Dedifferentiated amniotic fluid mesenchymal stem cell (primary cell): Measurements from ENCODE around the gene HHAT.

Source experiments
- DNase-seq: peaks from one replicate; pipeline ENCODE4 v3.0.0-alpha.2; 2016; ENCODE audit errors: extremely low spot score

Gene HHAT

GRCh38 chr1:210359255-210359654 lies 30.6 kb downstream of the HHAT start:
- no peak for DNase-seq

DNA sequence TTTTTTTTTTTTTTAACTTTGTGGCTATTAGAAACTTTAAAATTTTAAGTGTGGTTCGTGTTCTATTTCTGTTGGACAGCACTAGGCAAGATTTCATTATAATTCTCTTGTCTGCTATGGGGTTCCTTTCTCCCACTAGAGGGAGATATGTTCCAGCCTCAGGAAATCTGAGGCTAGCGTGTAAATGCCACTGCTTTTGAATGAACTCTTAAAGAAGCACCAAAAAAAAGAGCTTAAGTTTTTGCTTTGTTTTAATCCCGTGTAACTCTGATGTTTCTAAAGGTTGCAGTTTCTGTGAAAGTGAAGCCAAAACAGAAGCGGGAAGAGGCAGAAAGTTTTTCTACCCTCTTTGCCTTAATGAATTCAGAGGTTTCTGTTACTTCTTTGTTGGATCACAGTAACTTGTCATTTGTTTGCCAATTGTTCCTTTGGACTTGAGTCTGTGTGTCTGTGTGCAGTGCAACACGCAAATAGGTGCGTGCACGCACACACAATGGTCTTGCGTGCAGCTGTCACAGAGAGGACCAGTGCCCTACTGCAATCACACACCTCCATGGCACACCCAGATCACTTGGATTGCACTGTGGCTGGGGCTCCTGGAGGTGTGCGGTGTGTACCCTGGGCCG lies 32.3 kb downstream of the HHAT start:
- DNase-seq: peak; percentile 61

- no peak for DNase-seq
These were observed 33.0 kb downstream of the HHAT start for GRCh38 chr1:210361665-210362064.

- no peak for DNase-seq
These were observed 33.8 kb downstream of the HHAT start for GRCh38 chr1:210362526-210362925.

- DNase-seq: no peak
These were observed 34.4 kb downstream of the HHAT start for GRCh38 chr1:210363119-210363518.

GRCh38 chr1:210364479-210364878 lies 35.8 kb downstream of the HHAT start:
- DNase-seq: no peak

- no peak for DNase-seq
These were observed 38.1 kb downstream of the HHAT start for GRCh38 chr1:210366767-210367166.

GRCh38 chr1:210367566-210367965 lies 38.9 kb downstream of the HHAT start:
- no peak for DNase-seq

GRCh38 chr1:210369425-210369824 lies 40.7 kb downstream of the HHAT start:
- no peak for DNase-seq

- DNase-seq: no peak
These were observed 43.2 kb downstream of the HHAT start for GRCh38 chr1:210371916-210372315.

DNA sequence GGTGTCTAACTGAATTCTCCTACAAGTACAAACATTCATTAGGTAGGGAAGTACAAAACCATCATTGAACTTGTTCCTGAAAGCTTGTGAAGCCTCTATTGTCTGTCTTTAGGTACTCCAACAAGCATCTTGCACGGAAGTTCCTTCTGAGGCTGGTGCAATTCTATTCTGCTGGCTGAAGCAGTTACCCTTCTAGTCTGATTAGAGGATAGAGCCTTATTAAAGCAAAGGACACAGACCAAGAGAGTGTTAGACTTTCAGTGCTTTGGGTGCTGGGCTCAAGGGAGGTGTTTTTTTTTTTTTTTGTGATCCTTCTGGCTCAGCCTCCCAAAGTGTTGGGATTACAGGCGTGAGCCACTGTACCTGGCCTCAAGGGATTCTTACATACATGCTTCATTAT lies 43.8 kb downstream of the HHAT start:
- no peak for DNase-seq

DNA sequence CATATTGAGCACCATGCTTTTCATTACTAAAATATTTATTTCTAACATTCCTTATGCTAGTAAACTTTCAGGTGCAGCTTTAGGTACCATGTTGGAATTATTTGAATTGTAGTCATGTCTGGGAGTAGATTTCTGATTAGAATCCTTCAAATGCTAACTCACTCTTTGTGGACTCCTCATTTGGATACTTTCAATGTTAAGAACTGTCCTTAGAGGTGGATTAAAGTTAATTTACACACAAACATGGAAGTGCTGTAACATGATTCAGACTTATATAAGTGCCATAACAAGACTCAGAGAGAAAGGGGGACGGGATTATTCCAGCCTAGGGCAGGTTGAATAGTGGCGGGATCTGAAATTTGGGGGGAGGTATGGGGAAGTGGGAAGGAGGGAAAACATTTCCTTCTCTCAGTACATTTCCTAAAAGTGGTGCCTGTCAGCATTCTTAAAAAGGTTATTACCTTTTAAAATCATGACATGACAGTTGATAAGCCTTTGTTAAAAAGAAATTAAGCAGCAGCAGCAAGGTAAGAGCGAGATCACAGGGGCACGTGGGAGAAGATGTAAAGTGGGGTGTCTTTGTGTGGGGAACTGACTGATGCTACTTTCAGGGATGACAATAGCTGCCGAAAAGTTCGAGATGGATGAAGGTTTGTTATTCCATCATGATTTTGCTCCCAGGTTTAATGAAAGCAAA lies 44.4 kb downstream of the HHAT start:
- no peak for DNase-seq

DNA sequence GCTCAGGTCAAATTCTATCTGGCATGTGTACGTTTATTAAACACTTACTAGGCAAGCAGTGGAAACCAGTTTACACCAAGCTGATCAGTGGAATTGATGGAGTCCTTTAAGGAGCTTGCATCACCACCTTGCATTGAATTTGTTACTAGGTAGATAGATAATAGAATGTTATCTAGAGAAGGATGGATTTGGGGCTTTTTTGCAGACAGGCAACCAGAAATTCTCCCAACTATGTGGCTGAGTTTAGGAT lies 44.9 kb downstream of the HHAT start:
- no peak for DNase-seq

- DNase-seq: peak; percentile 63
These were observed 45.3 kb downstream of the HHAT start for GRCh38 chr1:210373878-210374599.

DNA sequence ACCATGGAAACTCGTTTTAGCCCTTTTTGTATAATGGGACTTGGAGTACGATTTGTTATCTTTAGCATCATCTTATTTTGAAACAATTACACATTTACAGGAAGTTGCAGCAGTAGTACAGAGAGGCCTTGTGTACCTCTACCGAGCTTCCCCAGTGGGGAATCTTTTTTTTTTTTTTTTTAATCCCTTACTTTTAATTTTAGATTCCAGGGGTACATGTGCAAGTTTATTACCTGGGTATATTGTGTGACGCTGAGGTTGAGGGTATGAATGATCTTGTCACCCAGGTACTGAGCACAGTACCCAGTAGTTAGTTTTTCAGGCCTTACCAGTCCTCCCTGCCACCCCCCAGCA lies 45.9 kb downstream of the HHAT start:
- no peak for DNase-seq

- no peak for DNase-seq
These were observed 48.2 kb downstream of the HHAT start for GRCh38 chr1:210376836-210377372.

DNA sequence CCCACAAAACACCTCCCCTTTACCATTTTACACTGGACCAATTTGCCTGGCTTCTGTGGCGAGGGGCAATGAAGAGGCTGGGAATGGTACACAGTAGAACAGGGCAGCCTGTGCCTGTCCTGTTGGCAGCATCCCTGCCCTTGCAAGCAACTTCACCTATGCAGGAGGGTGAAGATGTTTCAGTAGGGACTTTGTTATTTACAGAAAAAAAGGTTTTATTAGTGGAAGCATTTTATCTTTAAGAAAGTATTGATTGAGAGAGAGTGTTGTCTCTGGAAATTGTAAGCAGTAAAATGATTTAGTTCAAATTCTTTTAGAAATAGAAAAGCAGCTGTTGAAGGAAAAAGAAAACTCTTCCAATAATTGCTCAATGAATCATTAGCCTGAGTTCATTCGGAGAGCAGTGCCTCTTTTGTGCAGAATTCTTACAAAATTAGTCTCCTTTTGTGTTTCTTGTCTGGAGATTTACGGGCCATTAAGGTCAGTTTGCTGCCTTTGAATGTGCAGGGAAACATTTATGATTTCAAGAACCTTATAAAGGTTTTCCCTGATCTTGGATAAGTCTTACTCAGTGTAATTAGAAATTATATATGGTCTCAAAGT lies 49.1 kb downstream of the HHAT start:
- no peak for DNase-seq

- DNase-seq: no peak
These were observed 50.0 kb downstream of the HHAT start for GRCh38 chr1:210378736-210379135.

DNA sequence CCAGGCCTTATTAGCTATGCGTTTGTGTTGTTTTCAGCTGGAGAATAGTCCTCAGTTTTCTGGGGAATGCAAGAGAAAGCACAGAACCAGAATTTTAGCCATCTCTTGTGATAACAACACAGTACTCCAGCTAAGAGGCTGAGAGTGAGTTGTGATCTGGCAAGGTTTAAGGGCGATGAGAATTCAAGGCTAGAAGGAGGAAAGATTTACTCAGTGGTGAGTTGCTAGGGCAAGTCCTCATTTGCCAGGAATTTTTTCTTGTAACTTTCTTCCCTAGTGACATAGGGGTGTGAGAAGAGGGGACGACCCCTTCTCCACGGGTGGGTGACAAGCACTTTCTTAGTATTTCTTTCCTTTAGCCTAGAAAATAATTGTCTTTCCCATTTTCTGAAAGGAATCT lies 53.2 kb downstream of the HHAT start:
- no peak for DNase-seq

DNA sequence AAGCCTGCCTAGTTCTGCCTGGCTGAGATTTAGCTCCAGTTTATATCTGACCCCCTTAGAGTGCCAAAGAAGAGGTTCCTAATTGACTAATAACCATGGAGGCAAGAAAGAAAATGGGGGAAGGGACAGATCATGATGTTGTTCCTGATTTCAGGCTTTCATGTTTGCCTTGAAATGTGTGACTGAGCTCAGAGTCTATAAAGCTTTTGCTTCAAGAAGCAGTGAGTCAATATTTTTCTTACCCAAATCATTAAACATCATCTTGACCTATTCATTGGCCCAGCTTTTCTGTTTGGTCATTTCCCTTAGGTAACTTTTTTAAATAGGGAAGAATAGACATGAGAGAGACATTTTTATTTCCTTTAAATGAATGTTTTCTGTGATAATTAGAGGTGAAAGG lies 55.9 kb downstream of the HHAT start:
- DNase-seq: no peak

GRCh38 chr1:210385228-210385627 lies 56.5 kb downstream of the HHAT start:
- DNase-seq: no peak

DNA sequence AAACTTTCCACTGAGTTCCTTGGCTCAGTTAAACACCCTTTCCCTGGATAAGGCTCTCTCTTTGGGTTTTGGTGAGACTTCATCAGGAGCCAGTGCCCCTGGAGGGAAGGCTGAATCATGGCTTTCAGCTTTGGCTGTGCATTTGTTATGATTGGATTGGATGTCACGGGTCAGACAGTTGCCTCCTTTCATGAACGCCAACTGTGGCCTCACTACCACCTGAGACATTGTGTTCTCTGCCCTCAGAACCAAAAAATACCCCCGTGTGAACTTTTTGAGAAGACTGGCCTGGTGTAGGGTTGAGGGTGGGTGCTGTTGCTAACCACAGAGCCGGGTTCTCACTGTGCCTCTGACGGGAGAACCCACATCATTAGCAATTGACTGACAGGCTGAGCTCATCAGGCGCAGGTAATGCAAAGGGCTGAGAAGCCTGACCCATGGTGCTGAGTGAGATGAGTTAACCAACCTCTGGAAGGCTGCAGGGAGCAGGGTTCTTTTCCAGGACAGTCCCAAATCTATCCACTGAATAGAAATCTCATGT lies 65.6 kb downstream of the HHAT start:
- no peak for DNase-seq

DNA sequence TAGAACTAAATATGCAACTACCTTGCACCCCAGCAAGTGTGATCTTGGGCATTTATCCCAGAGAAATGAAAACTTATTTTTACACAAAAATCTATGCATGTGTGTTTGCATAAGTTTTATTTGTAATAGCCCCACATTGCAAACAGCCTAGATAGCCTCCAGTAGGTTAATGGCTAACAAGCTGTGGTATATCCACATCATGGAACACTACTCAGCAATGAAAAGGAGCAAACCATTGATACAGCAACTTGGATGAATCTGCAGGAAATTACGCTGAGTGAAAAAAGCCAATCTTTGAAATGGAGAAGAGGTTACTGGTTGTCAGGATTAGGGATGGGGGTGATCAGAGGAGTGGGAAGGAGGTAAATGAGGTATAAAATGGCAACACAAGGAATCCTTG lies 67.8 kb downstream of the HHAT start:
- no peak for DNase-seq
